HepG2 (cell line): ENCODE data around the gene MST1. TPM values are rescaled to one million over a fixed set of nuclear protein-coding genes. Genes with fewer than 3 reads are reported as not detected.

Experiments used
- AGO2 ChIP-seq: fragments of 200-400 bp; formaldehyde crosslinking; optimal IDR thresholded peaks from 2 replicates; pipeline ENCODE3; 2017; ENCODE audit warnings: mild to moderate bottlenecking, low read depth, low read length, moderate library complexity
- CHCHD3 ChIP-seq: sonication (generic); formaldehyde crosslinking; IDR thresholded peaks from 2 replicates; pipeline ENCODE4 v1.8.0; 2022; ENCODE audit warnings: mild to moderate bottlenecking, missing genetic modification reagents, moderate library complexity
- CREB1 ChIP-seq, 2 experiments: fragments of 450-650 bp in 1 of 2; IDR thresholded peaks; 2 replicates each; pipeline ENCODE4 v1.6.1; 2016 to 2017; ENCODE audit warnings: control low read depth in 1 of 2, mild to moderate bottlenecking in 1 of 2, missing compliant biosample characterization in 1 of 2, missing genetic modification characterization in 1 of 2
- FOXJ3 ChIP-seq: sonication (generic); formaldehyde crosslinking; IDR thresholded peaks from 2 replicates; pipeline ENCODE4 v1.4.0; 2020; ENCODE audit warnings: missing genetic modification reagents, mild to moderate bottlenecking, borderline replicate concordance
- GATA4 ChIP-seq: sonication (generic); IDR thresholded peaks from 2 replicates; pipeline ENCODE4 v1.6.1; 2016; ENCODE audit warnings: antibody characterized with exemption, low read depth, borderline replicate concordance
- HIVEP1 ChIP-seq: sonication (generic); formaldehyde crosslinking; IDR thresholded peaks from 2 replicates; pipeline ENCODE4 v1.4.0; 2020; ENCODE audit warnings: mild to moderate bottlenecking, missing genetic modification reagents
- KDM2A ChIP-seq: sonication (generic); formaldehyde crosslinking; IDR thresholded peaks from 2 replicates; pipeline ENCODE4 v1.4.0; 2020; ENCODE audit warnings: low read depth, missing genetic modification reagents, borderline replicate concordance
- KLF16 ChIP-seq, 2 experiments: sonication (generic) in 1 of 2; formaldehyde crosslinking in 1 of 2; IDR thresholded peaks; 2 replicates each; pipeline versions ENCODE4 v1.6.1 to v1.8.0; 2016 to 2023; ENCODE audit warnings: missing genetic modification reagents in 2 of 2, missing compliant biosample characterization in 1 of 2
- MIXL1 ChIP-seq: IDR thresholded peaks from 2 replicates; pipeline ENCODE4 v1.6.1; 2016
- PRPF4 ChIP-seq: fragments of 200-400 bp; formaldehyde crosslinking; IDR thresholded peaks from 2 replicates; pipeline ENCODE4 v1.6.1; 2016; ENCODE audit warnings: low read length, low read depth; ENCODE audit not compliant: poor library complexity, severe bottlenecking
- ZBTB38 ChIP-seq: sonication (generic); formaldehyde crosslinking; IDR thresholded peaks from 2 replicates; pipeline ENCODE4 v1.5.1; 2020; ENCODE audit warnings: mild to moderate bottlenecking, missing genetic modification reagents
- ZKSCAN8 ChIP-seq: IDR thresholded peaks from 2 replicates; pipeline ENCODE4 v1.6.1; 2016; ENCODE audit warnings: borderline replicate concordance, missing genetic modification reagents, missing compliant biosample characterization
- ZNF546 ChIP-seq: sonication (generic); formaldehyde crosslinking; conservative IDR thresholded peaks from 2 replicates; pipeline ENCODE4 v1.8.1; 2023; ENCODE audit warnings: mild to moderate bottlenecking, missing genetic modification reagents
- ZNF547 ChIP-seq: sonication (generic); formaldehyde crosslinking; IDR thresholded peaks from 2 replicates; pipeline ENCODE4 v1.5.1; 2020; ENCODE audit warnings: mild to moderate bottlenecking, missing genetic modification reagents
- ZNF564 ChIP-seq: sonication (generic); formaldehyde crosslinking; IDR thresholded peaks from 2 replicates; pipeline ENCODE4 v1.8.1; 2023; ENCODE audit warnings: mild to moderate bottlenecking, missing genetic modification reagents
- ZNF629 ChIP-seq: sonication (generic); formaldehyde crosslinking; conservative IDR thresholded peaks from 2 replicates; pipeline ENCODE4 v1.5.0; 2020; ENCODE audit warnings: missing genetic modification reagents
- ZNF772 ChIP-seq: sonication (generic); formaldehyde crosslinking; IDR thresholded peaks from 2 replicates; pipeline ENCODE4 v1.5.0; 2020; ENCODE audit warnings: mild to moderate bottlenecking, missing genetic modification reagents
- polyA plus RNA-seq, 8 experiments: library from polyadenylated mRNA; depleted of rRNA in 3 of 8; stranded (reverse) in 7 of 8; unstranded in 1 of 8; fragments of >200 nt; fragmentation: Illumina TruSeq in 4 of 8; extraction: Trizol in 4 of 8; gene quantifications; 2 replicates each; pipeline versions ENCODE4 v1.2.1 to v1.2.3, GENCODE V29; 2011 to 2016; ENCODE audit warnings: low read depth in 4 of 8, missing spikeins in 1 of 8, mixed read lengths in 1 of 8; ENCODE audit not compliant: insufficient read depth in 1 of 8
- total RNA-seq, 5 experiments: library from RNA; depleted of rRNA; stranded (reverse); fragments of >200 nt; fragmentation: Illumina TruSeq; extraction: Trizol; gene quantifications; 2 replicates each; pipeline ENCODE4 v1.2.3, GENCODE V29; 2016; ENCODE audit warnings: low read depth in 1 of 5
- TF ChIP-seq, protein P1 (sequence below): sonication (generic); formaldehyde crosslinking; IDR thresholded peaks from 2 replicates; pipeline ENCODE4 v1.4.0; 2020; ENCODE audit warnings: missing genetic modification reagents, borderline replicate concordance
- TF ChIP-seq, protein P2 (sequence below): sonication (generic); formaldehyde crosslinking; IDR thresholded peaks from 2 replicates; pipeline ENCODE4 v1.4.0; 2020; ENCODE audit warnings: missing genetic modification reagents, borderline replicate concordance
- TF ChIP-seq, protein P3 (sequence below): sonication (generic); formaldehyde crosslinking; conservative IDR thresholded peaks from 2 replicates; pipeline ENCODE4 v1.8.1; 2023; ENCODE audit warnings: missing genetic modification reagents

MST1 gene
- total and polyA plus RNA-seq, 2 of the 13 experiments (the other 11 are each of a cell fraction or from before 2014, with no cell fraction given), result 189 to 452 TPM

- TF ChIP-seq GATA4 (0 out of 2 replicates have a peak, but pooled peaks have one; percentile 6), FOXJ3 (CRISPR knock-in tag) (no peak), CHCHD3 (CRISPR knock-in tag) (0 out of 2 replicates have a peak, but pooled peaks have one; percentile 6), ZKSCAN8 (CRISPR knock-in tag) (peak; percentile 1; the same call in 1 of the 2 replicates), ZNF629 (CRISPR knock-in tag) (no peak), PRPF4 (no peak), ZNF772 (peak; percentile 80; the same call in 1 of the 2 replicates), ZBTB38 (CRISPR knock-in tag) (no peak; the same call in 1 of the 2 replicates), KDM2A (CRISPR knock-in tag) (peak; percentile 49; the same call in 1 of the 2 replicates), ZNF547 (CRISPR knock-in tag) (0 out of 2 replicates have a peak, but pooled peaks have one; percentile 37), CREB1 (IDR thresholded peaks at IDR 0.05) (no peak), CREB1 (CRISPR knock-in tag; IDR thresholded peaks at IDR 0.05) (no peak), MIXL1 (CRISPR knock-in tag) (0 out of 2 replicates have a peak, but pooled peaks have one; percentile 27), HIVEP1 (no peak; the same call in 1 of the 2 replicates), AGO2 (peak; percentile 82), ZNF546 (CRISPR knock-in tag) (0 out of 2 replicates have a peak, but pooled peaks have one; percentile 27), ZNF564 (CRISPR knock-in tag) (no peak), KLF16 (CRISPR knock-in tag; IDR thresholded peaks at IDR 0.05) (no peak; a peak in 1 of 4 replicates)
- TF ChIP-seq, protein P1, sequence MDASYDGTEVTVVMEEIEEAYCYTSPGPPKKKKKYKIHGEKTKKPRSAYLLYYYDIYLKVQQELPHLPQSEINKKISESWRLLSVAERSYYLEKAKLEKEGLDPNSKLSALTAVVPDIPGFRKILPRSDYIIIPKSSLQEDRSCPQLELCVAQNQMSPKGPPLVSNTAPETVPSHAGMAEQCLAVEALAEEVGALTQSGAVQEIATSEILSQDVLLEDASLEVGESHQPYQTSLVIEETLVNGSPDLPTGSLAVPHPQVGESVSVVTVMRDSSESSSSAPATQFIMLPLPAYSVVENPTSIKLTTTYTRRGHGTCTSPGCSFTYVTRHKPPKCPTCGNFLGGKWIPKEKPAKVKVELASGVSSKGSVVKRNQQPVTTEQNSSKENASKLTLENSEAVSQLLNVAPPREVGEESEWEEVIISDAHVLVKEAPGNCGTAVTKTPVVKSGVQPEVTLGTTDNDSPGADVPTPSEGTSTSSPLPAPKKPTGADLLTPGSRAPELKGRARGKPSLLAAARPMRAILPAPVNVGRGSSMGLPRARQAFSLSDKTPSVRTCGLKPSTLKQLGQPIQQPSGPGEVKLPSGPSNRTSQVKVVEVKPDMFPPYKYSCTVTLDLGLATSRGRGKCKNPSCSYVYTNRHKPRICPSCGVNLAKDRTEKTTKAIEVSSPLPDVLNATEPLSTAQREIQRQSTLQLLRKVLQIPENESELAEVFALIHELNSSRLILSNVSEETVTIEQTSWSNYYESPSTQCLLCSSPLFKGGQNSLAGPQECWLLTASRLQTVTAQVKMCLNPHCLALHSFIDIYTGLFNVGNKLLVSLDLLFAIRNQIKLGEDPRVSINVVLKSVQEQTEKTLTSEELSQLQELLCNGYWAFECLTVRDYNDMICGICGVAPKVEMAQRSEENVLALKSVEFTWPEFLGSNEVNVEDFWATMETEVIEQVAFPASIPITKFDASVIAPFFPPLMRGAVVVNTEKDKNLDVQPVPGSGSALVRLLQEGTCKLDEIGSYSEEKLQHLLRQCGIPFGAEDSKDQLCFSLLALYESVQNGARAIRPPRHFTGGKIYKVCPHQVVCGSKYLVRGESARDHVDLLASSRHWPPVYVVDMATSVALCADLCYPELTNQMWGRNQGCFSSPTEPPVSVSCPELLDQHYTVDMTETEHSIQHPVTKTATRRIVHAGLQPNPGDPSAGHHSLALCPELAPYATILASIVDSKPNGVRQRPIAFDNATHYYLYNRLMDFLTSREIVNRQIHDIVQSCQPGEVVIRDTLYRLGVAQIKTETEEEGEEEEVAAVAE (CRISPR knock-in tag), result peak; percentile 26; the same call in 1 of the 2 replicates
- TF ChIP-seq, protein P2, sequence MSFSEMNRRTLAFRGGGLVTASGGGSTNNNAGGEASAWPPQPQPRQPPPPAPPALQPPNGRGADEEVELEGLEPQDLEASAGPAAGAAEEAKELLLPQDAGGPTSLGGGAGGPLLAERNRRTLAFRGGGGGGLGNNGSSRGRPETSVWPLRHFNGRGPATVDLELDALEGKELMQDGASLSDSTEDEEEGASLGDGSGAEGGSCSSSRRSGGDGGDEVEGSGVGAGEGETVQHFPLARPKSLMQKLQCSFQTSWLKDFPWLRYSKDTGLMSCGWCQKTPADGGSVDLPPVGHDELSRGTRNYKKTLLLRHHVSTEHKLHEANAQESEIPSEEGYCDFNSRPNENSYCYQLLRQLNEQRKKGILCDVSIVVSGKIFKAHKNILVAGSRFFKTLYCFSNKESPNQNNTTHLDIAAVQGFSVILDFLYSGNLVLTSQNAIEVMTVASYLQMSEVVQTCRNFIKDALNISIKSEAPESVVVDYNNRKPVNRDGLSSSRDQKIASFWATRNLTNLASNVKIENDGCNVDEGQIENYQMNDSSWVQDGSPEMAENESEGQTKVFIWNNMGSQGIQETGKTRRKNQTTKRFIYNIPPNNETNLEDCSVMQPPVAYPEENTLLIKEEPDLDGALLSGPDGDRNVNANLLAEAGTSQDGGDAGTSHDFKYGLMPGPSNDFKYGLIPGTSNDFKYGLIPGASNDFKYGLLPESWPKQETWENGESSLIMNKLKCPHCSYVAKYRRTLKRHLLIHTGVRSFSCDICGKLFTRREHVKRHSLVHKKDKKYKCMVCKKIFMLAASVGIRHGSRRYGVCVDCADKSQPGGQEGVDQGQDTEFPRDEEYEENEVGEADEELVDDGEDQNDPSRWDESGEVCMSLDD (CRISPR knock-in tag), result peak; percentile 51; the same call in 1 of the 2 replicates
- TF ChIP-seq, protein P3, sequence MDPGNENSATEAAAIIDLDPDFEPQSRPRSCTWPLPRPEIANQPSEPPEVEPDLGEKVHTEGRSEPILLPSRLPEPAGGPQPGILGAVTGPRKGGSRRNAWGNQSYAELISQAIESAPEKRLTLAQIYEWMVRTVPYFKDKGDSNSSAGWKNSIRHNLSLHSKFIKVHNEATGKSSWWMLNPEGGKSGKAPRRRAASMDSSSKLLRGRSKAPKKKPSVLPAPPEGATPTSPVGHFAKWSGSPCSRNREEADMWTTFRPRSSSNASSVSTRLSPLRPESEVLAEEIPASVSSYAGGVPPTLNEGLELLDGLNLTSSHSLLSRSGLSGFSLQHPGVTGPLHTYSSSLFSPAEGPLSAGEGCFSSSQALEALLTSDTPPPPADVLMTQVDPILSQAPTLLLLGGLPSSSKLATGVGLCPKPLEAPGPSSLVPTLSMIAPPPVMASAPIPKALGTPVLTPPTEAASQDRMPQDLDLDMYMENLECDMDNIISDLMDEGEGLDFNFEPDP (CRISPR knock-in tag), result no peak
These were observed 16.1 kb downstream of the MST1 start (continued) for GRCh38 chr3:49673121-49673714.
